ENCODE results near the gene SLC4A8.

- TF ChIP-seq, protein P1, sequence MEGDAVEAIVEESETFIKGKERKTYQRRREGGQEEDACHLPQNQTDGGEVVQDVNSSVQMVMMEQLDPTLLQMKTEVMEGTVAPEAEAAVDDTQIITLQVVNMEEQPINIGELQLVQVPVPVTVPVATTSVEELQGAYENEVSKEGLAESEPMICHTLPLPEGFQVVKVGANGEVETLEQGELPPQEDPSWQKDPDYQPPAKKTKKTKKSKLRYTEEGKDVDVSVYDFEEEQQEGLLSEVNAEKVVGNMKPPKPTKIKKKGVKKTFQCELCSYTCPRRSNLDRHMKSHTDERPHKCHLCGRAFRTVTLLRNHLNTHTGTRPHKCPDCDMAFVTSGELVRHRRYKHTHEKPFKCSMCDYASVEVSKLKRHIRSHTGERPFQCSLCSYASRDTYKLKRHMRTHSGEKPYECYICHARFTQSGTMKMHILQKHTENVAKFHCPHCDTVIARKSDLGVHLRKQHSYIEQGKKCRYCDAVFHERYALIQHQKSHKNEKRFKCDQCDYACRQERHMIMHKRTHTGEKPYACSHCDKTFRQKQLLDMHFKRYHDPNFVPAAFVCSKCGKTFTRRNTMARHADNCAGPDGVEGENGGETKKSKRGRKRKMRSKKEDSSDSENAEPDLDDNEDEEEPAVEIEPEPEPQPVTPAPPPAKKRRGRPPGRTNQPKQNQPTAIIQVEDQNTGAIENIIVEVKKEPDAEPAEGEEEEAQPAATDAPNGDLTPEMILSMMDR (IDR thresholded peaks at IDR 0.05): no peak
- no peak for TF ChIP-seq POLR2A (IDR thresholded peaks at IDR 0.05)
Measured at GRCh38 chr12:51424094-51424661, 453 bp upstream of the SLC4A8 start.

All from adrenal gland (tissue), 5 donors.